Measurements from ENCODE around the gene ZBTB32. TPM values are rescaled to one million over a fixed set of nuclear protein-coding genes. Genes with fewer than 3 reads are reported as not detected.

The ZBTB32 gene
- total RNA-seq, 1 donor from 2014 or later, result not detected

- Histone ChIP-seq H3K9ac (no peak overlapping the region), H3K9me3 (ENCODE audit: low read depth) (no peaks in the 10 kb centered on the region), H3K27ac (no peak overlapping the region), H3K27me3 (no peaks in the 10 kb centered on the region), H3K4me1 (no peaks in the 10 kb centered on the region), H3K79me2 (ENCODE audit: low read depth) (no peaks in the 10 kb centered on the region), H3K4me2 (no peak overlapping the region), H2AFZ (replicated peaks) (no peak overlapping the region), H3K4me3 (no peak overlapping the region), H3F3A (ENCODE audit: low read depth) (no peaks in the 10 kb centered on the region), H3K36me3 (no peaks in the 10 kb centered on the region), H4K20me1 (ENCODE audit: low read depth) (no peaks in the 10 kb centered on the region)
- H3K4me1 Mint-ChIP-seq, result no peaks in the 10 kb centered on the region
- DNase-seq (ENCODE audit: low spot score), result no peak
- no peak overlapping the region for H3K27ac Mint-ChIP-seq
- H3K27me3 Mint-ChIP-seq (ENCODE audit: insufficient read depth, low read depth), result peaks cover 13% of the 10 kb centered on the region
- H3K4me3 Mint-ChIP-seq, result no peak overlapping the region
- no peaks in the 10 kb centered on the region for H3K9me3 Mint-ChIP-seq
- peaks cover 45% of the 10 kb centered on the region for H3K36me3 Mint-ChIP-seq
- TF ChIP-seq EZH2 (IDR thresholded peaks at IDR 0.05), result no peak
- TF ChIP-seq EZH2phosphoT487 (IDR thresholded peaks at IDR 0.05), result no peak
- TF ChIP-seq CTCF (IDR thresholded peaks at IDR 0.05), result no peak
These were observed 24.7 kb downstream of the ZBTB32 start for GRCh38 chr19:35729021-35729420.

GRCh38 chr19:35729763-35730162, 25.4 kb downstream of the ZBTB32 start:
- Mint-ChIP-seq H3K4me3 (no peak overlapping the region), H3K9me3 (no peaks in the 10 kb centered on the region), H3K27me3 (ENCODE audit: insufficient read depth, low read depth) (peaks cover 11% of the 10 kb centered on the region), H3K36me3 (peaks cover 47% of the 10 kb centered on the region), H3K27ac (no peak overlapping the region), H3K4me1 (no peaks in the 10 kb centered on the region)
- H3K9me3 ChIP-seq (ENCODE audit: low read depth), result no peaks in the 10 kb centered on the region
- no peak overlapping the region for H3K4me3 ChIP-seq
- H3K27ac ChIP-seq, result no peak overlapping the region
- H3K4me2 ChIP-seq, result no peak overlapping the region
- H4K20me1 ChIP-seq (ENCODE audit: low read depth), result no peaks in the 10 kb centered on the region
- H3F3A ChIP-seq (ENCODE audit: low read depth), result no peaks in the 10 kb centered on the region
- H3K79me2 ChIP-seq (ENCODE audit: low read depth), result no peaks in the 10 kb centered on the region
- no peak for DNase-seq (ENCODE audit: low spot score)
- H3K4me1 ChIP-seq, result no peaks in the 10 kb centered on the region
- H3K9ac ChIP-seq, result no peak overlapping the region
- no peak overlapping the region for H2AFZ ChIP-seq (replicated peaks)
- no peaks in the 10 kb centered on the region for H3K36me3 ChIP-seq
- TF ChIP-seq CTCF (IDR thresholded peaks at IDR 0.05) (no peak), EZH2phosphoT487 (IDR thresholded peaks at IDR 0.05) (no peak), EZH2 (IDR thresholded peaks at IDR 0.05) (no peak)
- H3K27me3 ChIP-seq, result no peaks in the 10 kb centered on the region

- Histone ChIP-seq H3K4me2 (no peak overlapping the region), H4K20me1 (ENCODE audit: low read depth) (no peaks in the 10 kb centered on the region), H3K27me3 (no peaks in the 10 kb centered on the region), H3K27ac (no peak overlapping the region), H2AFZ (replicated peaks) (no peak overlapping the region), H3K4me3 (no peak overlapping the region), H3K9me3 (ENCODE audit: low read depth) (no peaks in the 10 kb centered on the region), H3K79me2 (ENCODE audit: low read depth) (no peaks in the 10 kb centered on the region), H3F3A (ENCODE audit: low read depth) (no peaks in the 10 kb centered on the region), H3K9ac (no peak overlapping the region), H3K4me1 (no peaks in the 10 kb centered on the region), H3K36me3 (no peaks in the 10 kb centered on the region)
- TF ChIP-seq EZH2 (IDR thresholded peaks at IDR 0.05) (no peak), EZH2phosphoT487 (IDR thresholded peaks at IDR 0.05) (no peak), CTCF (IDR thresholded peaks at IDR 0.05) (no peak)
- Mint-ChIP-seq H3K9me3 (no peaks in the 10 kb centered on the region), H3K27me3 (ENCODE audit: insufficient read depth, low read depth) (peaks cover 11% of the 10 kb centered on the region), H3K27ac (no peak overlapping the region), H3K4me3 (no peak overlapping the region), H3K4me1 (no peaks in the 10 kb centered on the region), H3K36me3 (peaks cover 43% of the 10 kb centered on the region)
- no peak for DNase-seq (ENCODE audit: low spot score)
These were observed 26.0 kb downstream of the ZBTB32 start for GRCh38 chr19:35730326-35730725.
